Left lung (tissue), 10 donors: ENCODE measurements around the gene ABTB1. TPM values are rescaled to one million over a fixed set of nuclear protein-coding genes. Genes with fewer than 3 reads are reported as not detected.

ENCODE experiments used
- ATAC-seq: fragments of 200-7000 bp; cut with Tn5 transposase; one replicate; pipeline ENCODE4 v1.9.1; 2020; ENCODE audit warnings: moderate library complexity
- DNase-seq, 4 donors: peaks; one replicate each; pipeline ENCODE4 v3.0.0-alpha.2; 2013 to 2020
- H3K27ac ChIP-seq, 2 donors: fragments of 200-600 bp; sonication (generic) in 1 of 2; one replicate each; pipeline versions ENCODE4 v1.5.0 to v1.8.0; 2020 to 2021
- H3K27me3 ChIP-seq, 2 donors: fragments of 200-600 bp; sonication (generic) in 1 of 2; one replicate each; pipeline versions ENCODE4 v1.5.0 to v1.8.0; 2020 to 2021
- H3K36me3 ChIP-seq, 2 donors: fragments of 200-600 bp; sonication (generic) in 1 of 2; one replicate each; pipeline versions ENCODE4 v1.5.0 to v1.8.0; 2020 to 2021
- H3K4me1 ChIP-seq, 2 donors: fragments of 200-600 bp; one replicate each; pipeline ENCODE4 v1.8.0; 2021
- H3K4me3 ChIP-seq, 2 donors: fragments of 200-600 bp; sonication (generic) in 1 of 2; one replicate each; pipeline versions ENCODE4 v1.5.0 to v1.8.0; 2020 to 2021; ENCODE audit warnings: mild to moderate bottlenecking in 1 of 2
- H3K9me3 ChIP-seq, 2 donors: fragments of 200-600 bp; sonication (generic) in 1 of 2; one replicate each; pipeline versions ENCODE4 v1.5.0 to v1.8.0; 2020 to 2021
- intact Hi-C, 2 donors: fragments of 100-400 bp; cut with DNase I; formaldehyde crosslinking; loops; one replicate each; pipeline versions ENCODE4 v1.11.2 to v1.14.2; 2022
- polyA plus RNA-seq, 6 donors: library from polyadenylated mRNA; unstranded; fragments of 120-200 nt; gene quantifications; one replicate each; pipeline ENCODE4 v1.2.1, GENCODE V29; 2013; ENCODE audit not compliant: insufficient read length in 6 of 6
- total RNA-seq, 2 donors: library from RNA; stranded (reverse); fragmentation: NEBNext Ultra II Directional; extraction: Animal tissue kit (Norgen Biotek cat#: 25700); gene quantifications; one replicate each; pipeline ENCODE4 v1.2.1, GENCODE V29; 2021
- TF ChIP-seq, protein P1 (sequence below), 2 donors: fragments of 200-600 bp; sonication (generic) in 1 of 2; IDR thresholded peaks; one replicate each; pipeline versions ENCODE4 v1.5.0 to v1.8.0; 2021; ENCODE audit warnings: antibody characterized with exemption in 2 of 2
- donor health status: DM: no; HTN: yes; CAD: no.
- donor health status: DM: no; HTN: no; CAD: no.

The ABTB1 gene
- total and polyA plus RNA-seq, 8 donors, result 20.2 to 56.1 (median 26.8) TPM

DNA sequence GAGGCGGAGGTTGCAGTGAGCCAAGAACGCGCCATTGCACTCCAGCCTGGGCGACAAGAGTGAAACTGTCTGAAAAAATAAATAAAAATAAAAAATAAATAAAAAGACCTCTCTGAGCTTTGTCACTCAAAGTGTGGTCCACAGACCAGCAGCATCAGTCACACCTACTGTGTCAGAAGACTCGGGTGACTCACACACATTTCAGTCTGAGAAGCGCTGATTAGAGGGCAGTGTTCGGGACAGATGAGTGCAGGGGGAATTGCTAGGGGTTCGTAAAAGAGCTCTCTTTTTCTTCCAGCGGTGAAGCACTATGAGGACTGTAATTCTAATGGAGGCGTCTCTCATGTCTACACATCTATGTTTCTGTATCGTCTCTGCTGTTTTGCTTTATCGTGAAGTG is 38.1 kb upstream of the ABTB1 start:
- TF ChIP-seq, protein P1, sequence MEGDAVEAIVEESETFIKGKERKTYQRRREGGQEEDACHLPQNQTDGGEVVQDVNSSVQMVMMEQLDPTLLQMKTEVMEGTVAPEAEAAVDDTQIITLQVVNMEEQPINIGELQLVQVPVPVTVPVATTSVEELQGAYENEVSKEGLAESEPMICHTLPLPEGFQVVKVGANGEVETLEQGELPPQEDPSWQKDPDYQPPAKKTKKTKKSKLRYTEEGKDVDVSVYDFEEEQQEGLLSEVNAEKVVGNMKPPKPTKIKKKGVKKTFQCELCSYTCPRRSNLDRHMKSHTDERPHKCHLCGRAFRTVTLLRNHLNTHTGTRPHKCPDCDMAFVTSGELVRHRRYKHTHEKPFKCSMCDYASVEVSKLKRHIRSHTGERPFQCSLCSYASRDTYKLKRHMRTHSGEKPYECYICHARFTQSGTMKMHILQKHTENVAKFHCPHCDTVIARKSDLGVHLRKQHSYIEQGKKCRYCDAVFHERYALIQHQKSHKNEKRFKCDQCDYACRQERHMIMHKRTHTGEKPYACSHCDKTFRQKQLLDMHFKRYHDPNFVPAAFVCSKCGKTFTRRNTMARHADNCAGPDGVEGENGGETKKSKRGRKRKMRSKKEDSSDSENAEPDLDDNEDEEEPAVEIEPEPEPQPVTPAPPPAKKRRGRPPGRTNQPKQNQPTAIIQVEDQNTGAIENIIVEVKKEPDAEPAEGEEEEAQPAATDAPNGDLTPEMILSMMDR (IDR thresholded peaks at IDR 0.05), result no peak
- no peaks in the 10 kb centered on the region for H3K9me3 ChIP-seq
- no peak overlapping the region for H3K27ac ChIP-seq
- no peak overlapping the region for H3K4me3 ChIP-seq
- intact Hi-C loops, result no loop called here
- peaks cover 4 to 26% of the 10 kb centered on the region in 2 donors for H3K27me3 ChIP-seq
- no peaks in the 10 kb centered on the region for H3K36me3 ChIP-seq
- DNase-seq (no peak), ATAC-seq (no peak)
- H3K4me1 ChIP-seq, result peaks cover 5 to 8% of the 10 kb centered on the region in 2 donors

DNA sequence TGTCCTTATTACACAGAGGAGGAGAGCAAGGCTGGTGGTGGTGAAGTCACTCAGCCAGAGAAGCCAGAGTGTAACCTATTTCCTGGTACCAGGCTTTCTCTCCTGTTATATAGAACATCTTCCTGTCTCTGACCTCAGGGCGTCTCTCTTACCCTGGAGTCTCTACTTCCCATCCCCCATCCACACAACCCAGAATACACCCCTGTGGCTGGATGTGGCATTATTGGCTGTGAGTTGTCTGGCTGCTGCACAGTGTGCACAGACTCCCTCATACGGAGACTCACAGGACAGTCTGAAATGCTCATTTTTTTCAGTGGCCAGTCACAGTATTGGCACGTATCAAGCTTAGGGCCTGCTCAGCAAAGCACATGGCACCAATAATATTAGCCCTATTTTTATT is 35.2 kb upstream of the ABTB1 start:
- ATAC-seq, result no peak
- Histone ChIP-seq H3K4me3 (no peak overlapping the region), H3K27me3 (no peaks in the 10 kb centered on the region), H3K4me1 (no peaks in the 10 kb centered on the region), H3K9me3 (no peaks in the 10 kb centered on the region), H3K27ac (no peak overlapping the region), H3K36me3 (no peaks in the 10 kb centered on the region)
- DNase-seq, result no peak
- TF ChIP-seq, protein P1 (IDR thresholded peaks at IDR 0.05), result no peak
- intact Hi-C loops, result no loop called here

- Histone ChIP-seq H3K9me3 (no peaks in the 10 kb centered on the region), H3K4me3 (no peak overlapping the region), H3K27me3 (no peaks in the 10 kb centered on the region), H3K27ac (no peak overlapping the region), H3K36me3 (no peaks in the 10 kb centered on the region), H3K4me1 (no peaks in the 10 kb centered on the region)
- no peak for DNase-seq
- intact Hi-C loops, result no loop called here
- TF ChIP-seq, protein P1 (IDR thresholded peaks at IDR 0.05), result no peak
- no peak for ATAC-seq
Observed at GRCh38 chr3:127637971-127638370, 34.8 kb upstream of the ABTB1 start.

DNA sequence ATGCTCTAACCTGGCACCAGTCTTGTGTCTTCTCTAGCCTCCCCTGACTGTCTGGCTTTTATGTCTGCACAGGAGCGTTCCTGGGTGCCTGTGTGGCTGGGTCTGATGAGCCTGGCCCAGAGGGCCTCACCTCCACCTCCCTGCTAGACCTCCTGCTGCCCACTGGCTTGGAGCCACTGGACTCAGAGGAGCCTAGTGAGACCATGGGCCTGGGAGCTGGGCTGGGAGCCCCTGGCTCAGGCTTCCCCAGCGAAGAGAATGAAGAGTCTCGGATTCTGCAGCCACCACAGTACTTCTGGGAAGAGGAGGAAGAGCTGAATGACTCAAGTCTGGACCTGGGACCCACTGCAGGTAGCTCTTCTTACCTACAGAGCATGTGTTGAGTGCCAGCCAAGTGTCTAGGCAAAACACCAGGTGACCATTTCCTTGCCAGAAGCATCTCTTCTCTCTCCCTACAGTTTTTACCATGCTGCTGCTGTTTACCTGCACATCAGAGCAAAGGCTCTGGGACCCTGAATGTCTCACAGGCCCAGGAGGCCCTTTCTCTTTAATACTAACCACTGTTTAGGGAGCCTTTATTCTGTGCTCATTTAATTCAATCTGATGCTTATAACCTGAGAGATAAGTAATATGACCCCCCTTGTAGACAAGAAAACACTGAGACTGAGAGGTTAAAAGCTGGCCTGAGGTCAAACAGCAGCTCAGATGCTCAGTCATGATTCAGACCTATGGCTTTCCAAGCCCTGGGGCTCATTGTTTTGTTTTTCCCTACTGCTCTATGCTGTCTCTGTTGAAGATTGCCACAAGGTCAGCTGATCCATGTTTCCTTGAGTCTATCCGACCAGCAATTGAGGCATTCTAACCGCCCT is 33.3 kb upstream of the ABTB1 start:
- DNase-seq (peak in 1 of 4 donors; percentile 45), ATAC-seq (no peak)
- TF ChIP-seq, protein P1 (IDR thresholded peaks at IDR 0.05), result no peak
- no peaks in the 10 kb centered on the region for H3K36me3 ChIP-seq
- no peaks in the 10 kb centered on the region for H3K4me1 ChIP-seq
- intact Hi-C loops, result no loop called here
- H3K27ac ChIP-seq, result no peak overlapping the region
- no peaks in the 10 kb centered on the region for H3K27me3 ChIP-seq
- H3K4me3 ChIP-seq, result no peak overlapping the region
- H3K9me3 ChIP-seq, result no peaks in the 10 kb centered on the region

DNA sequence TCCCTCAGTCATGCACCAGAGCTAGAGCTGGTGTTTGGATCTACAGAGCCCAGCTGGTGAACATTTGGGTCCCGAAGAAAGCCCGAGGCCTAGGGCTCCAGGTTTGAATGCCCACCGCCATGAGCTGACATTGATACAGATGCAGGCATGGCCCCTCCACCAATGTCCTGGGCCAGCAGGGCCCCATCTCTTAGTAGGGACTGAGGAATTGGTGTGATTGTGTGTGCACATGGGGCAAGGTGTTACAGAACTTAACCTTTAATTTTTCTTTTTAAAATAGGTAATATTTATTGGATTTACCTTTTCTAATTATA is 32.8 kb upstream of the ABTB1 start:
- Histone ChIP-seq H3K27ac (no peak overlapping the region), H3K4me3 (no peak overlapping the region), H3K9me3 (no peaks in the 10 kb centered on the region), H3K4me1 (no peaks in the 10 kb centered on the region), H3K27me3 (no peaks in the 10 kb centered on the region), H3K36me3 (no peaks in the 10 kb centered on the region)
- no peak for ATAC-seq
- DNase-seq, result peak in 1 of 4 donors; percentile 34
- intact Hi-C loops, result no loop called here
- TF ChIP-seq, protein P1 (IDR thresholded peaks at IDR 0.05), result no peak
